ENCODE data around the gene TRIM66. TPM values are rescaled to one million over a fixed set of nuclear protein-coding genes. Genes with fewer than 3 reads are reported as not detected.

The TRIM66 gene
- total and polyA plus RNA-seq, 2 donors (not counting 1 experiment from before 2014, with no cell fraction given) = 3.9 to 13.7 TPM

- no peaks in the 10 kb centered on the region for H3K27me3 ChIP-seq (ENCODE audit: control insufficient read depth, insufficient read depth, low read length)
- TF ChIP-seq EZH2 (IDR thresholded peaks at IDR 0.05; ENCODE audit: low read length, missing control alignments) = no peak
- TF ChIP-seq, protein P1, sequence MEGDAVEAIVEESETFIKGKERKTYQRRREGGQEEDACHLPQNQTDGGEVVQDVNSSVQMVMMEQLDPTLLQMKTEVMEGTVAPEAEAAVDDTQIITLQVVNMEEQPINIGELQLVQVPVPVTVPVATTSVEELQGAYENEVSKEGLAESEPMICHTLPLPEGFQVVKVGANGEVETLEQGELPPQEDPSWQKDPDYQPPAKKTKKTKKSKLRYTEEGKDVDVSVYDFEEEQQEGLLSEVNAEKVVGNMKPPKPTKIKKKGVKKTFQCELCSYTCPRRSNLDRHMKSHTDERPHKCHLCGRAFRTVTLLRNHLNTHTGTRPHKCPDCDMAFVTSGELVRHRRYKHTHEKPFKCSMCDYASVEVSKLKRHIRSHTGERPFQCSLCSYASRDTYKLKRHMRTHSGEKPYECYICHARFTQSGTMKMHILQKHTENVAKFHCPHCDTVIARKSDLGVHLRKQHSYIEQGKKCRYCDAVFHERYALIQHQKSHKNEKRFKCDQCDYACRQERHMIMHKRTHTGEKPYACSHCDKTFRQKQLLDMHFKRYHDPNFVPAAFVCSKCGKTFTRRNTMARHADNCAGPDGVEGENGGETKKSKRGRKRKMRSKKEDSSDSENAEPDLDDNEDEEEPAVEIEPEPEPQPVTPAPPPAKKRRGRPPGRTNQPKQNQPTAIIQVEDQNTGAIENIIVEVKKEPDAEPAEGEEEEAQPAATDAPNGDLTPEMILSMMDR (conservative IDR thresholded peaks at IDR 0.05 in 1 of 2, IDR thresholded peaks at IDR 0.05 in 1 of 2; ENCODE audit: low read depth in 1 of 2, low read length in 2 of 2) = no peak
- H3K27ac ChIP-seq (ENCODE audit: insufficient read depth, low read length) = no peak overlapping the region
- no peak overlapping the region for H3K9ac ChIP-seq (ENCODE audit: insufficient read depth, low read length)
- H3K79me2 ChIP-seq (ENCODE audit: control insufficient read depth, insufficient read depth, low read length) = no peaks in the 10 kb centered on the region
- no peak for DNase-seq (ENCODE audit: low read depth in 2 of 2)
- H3K4me2 ChIP-seq (ENCODE audit: extremely low read depth, insufficient read depth, low read length) = peak overlapping the region; percentile 84
- H3K36me3 ChIP-seq (ENCODE audit: control insufficient read depth, insufficient read depth, low read length) = no peaks in the 10 kb centered on the region
- H4K20me1 ChIP-seq (ENCODE audit: control insufficient read depth, extremely low read depth, insufficient read depth, low read length) = no peaks in the 10 kb centered on the region
- H3K4me1 ChIP-seq (ENCODE audit: control insufficient read depth, extremely low read depth, insufficient read depth, low read length) = no peaks in the 10 kb centered on the region
- no peak overlapping the region for H2AFZ ChIP-seq (ENCODE audit: low read length)
- H3K9me3 ChIP-seq (ENCODE audit: control insufficient read depth, insufficient read depth, low read depth, low read length) = no peaks in the 10 kb centered on the region
- peak overlapping the region; percentile 51 to 63 (median 56) for H3K4me3 ChIP-seq (replicated peaks in 1 of 4; ENCODE audit: control extremely low read depth in 1 of 4, insufficient read depth in 1 of 4, low read depth in 3 of 4, low read length in 4 of 4)
Measured at GRCh38 chr11:8593455-8593854, 89.0 kb downstream of the TRIM66 start.

GRCh38 chr11:8587915-8588314 lies 94.5 kb downstream of the TRIM66 start:
- Histone ChIP-seq H3K79me2 (ENCODE audit: control insufficient read depth, insufficient read depth, low read length) (no peaks in the 10 kb centered on the region), H4K20me1 (ENCODE audit: control insufficient read depth, extremely low read depth, insufficient read depth, low read length) (no peaks in the 10 kb centered on the region), H3K9ac (ENCODE audit: insufficient read depth, low read length) (no peak overlapping the region), H3K27ac (ENCODE audit: insufficient read depth, low read length) (no peak overlapping the region), H3K36me3 (ENCODE audit: control insufficient read depth, insufficient read depth, low read length) (no peaks in the 10 kb centered on the region), H3K4me2 (ENCODE audit: extremely low read depth, insufficient read depth, low read length) (no peak overlapping the region), H3K4me1 (ENCODE audit: control insufficient read depth, extremely low read depth, insufficient read depth, low read length) (no peaks in the 10 kb centered on the region), H3K4me3 (replicated peaks in 1 of 4; ENCODE audit: control extremely low read depth in 1 of 4, insufficient read depth in 1 of 4, low read depth in 3 of 4, low read length in 4 of 4) (no peak overlapping the region), H2AFZ (ENCODE audit: low read length) (no peak overlapping the region), H3K27me3 (ENCODE audit: control insufficient read depth, insufficient read depth, low read length) (no peaks in the 10 kb centered on the region), H3K9me3 (ENCODE audit: control insufficient read depth, insufficient read depth, low read depth, low read length) (no peaks in the 10 kb centered on the region)
- TF ChIP-seq, protein P1 (conservative IDR thresholded peaks at IDR 0.05 in 1 of 2, IDR thresholded peaks at IDR 0.05 in 1 of 2; ENCODE audit: low read depth in 1 of 2, low read length in 2 of 2) = no peak
- no peak for TF ChIP-seq EZH2 (IDR thresholded peaks at IDR 0.05; ENCODE audit: low read length, missing control alignments)
- DNase-seq (ENCODE audit: low read depth in 2 of 2) = no peak

DNA sequence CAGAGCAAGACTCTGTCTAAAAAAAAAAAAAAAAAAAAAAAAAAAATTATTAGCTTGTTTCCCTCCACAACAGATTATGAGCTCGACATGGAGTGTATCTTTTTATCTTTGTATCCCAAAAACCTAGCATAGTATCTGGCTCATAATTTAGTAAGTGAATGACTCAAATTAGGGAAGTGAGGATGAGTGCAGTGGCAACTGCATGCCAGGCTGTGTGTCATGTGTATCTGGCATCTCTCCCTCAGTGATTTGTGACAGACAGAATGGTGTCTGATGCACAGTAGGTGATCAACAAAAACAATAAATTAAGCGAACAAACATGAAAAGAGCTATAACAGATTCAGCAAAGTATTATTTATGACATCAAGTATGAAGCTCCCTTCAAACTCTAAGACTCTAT lies 95.7 kb downstream of the TRIM66 start:
- no peaks in the 10 kb centered on the region for H4K20me1 ChIP-seq (ENCODE audit: control insufficient read depth, extremely low read depth, insufficient read depth, low read length)
- no peak overlapping the region for H3K4me3 ChIP-seq (replicated peaks in 1 of 4; ENCODE audit: control extremely low read depth in 1 of 4, insufficient read depth in 1 of 4, low read depth in 3 of 4, low read length in 4 of 4)
- TF ChIP-seq EZH2 (IDR thresholded peaks at IDR 0.05; ENCODE audit: low read length, missing control alignments) = no peak
- TF ChIP-seq, protein P1 (conservative IDR thresholded peaks at IDR 0.05 in 1 of 2, IDR thresholded peaks at IDR 0.05 in 1 of 2; ENCODE audit: low read depth in 1 of 2, low read length in 2 of 2) = no peak
- no peak for DNase-seq (ENCODE audit: low read depth in 2 of 2)
- H3K79me2 ChIP-seq (ENCODE audit: control insufficient read depth, insufficient read depth, low read length) = no peaks in the 10 kb centered on the region
- no peak overlapping the region for H3K9ac ChIP-seq (ENCODE audit: insufficient read depth, low read length)
- no peaks in the 10 kb centered on the region for H3K4me1 ChIP-seq (ENCODE audit: control insufficient read depth, extremely low read depth, insufficient read depth, low read length)
- no peak overlapping the region for H3K27ac ChIP-seq (ENCODE audit: insufficient read depth, low read length)
- H2AFZ ChIP-seq (ENCODE audit: low read length) = no peak overlapping the region
- H3K27me3 ChIP-seq (ENCODE audit: control insufficient read depth, insufficient read depth, low read length) = no peaks in the 10 kb centered on the region
- H3K9me3 ChIP-seq (ENCODE audit: control insufficient read depth, insufficient read depth, low read depth, low read length) = no peaks in the 10 kb centered on the region
- no peaks in the 10 kb centered on the region for H3K36me3 ChIP-seq (ENCODE audit: control insufficient read depth, insufficient read depth, low read length)
- no peak overlapping the region for H3K4me2 ChIP-seq (ENCODE audit: extremely low read depth, insufficient read depth, low read length)

Measured in fibroblast of lung (primary cell).